Measurements from ENCODE around the gene HPS5. TPM values are rescaled to one million over a fixed set of nuclear protein-coding genes. Genes with fewer than 3 reads are reported as not detected.

HPS5 gene, protein sequence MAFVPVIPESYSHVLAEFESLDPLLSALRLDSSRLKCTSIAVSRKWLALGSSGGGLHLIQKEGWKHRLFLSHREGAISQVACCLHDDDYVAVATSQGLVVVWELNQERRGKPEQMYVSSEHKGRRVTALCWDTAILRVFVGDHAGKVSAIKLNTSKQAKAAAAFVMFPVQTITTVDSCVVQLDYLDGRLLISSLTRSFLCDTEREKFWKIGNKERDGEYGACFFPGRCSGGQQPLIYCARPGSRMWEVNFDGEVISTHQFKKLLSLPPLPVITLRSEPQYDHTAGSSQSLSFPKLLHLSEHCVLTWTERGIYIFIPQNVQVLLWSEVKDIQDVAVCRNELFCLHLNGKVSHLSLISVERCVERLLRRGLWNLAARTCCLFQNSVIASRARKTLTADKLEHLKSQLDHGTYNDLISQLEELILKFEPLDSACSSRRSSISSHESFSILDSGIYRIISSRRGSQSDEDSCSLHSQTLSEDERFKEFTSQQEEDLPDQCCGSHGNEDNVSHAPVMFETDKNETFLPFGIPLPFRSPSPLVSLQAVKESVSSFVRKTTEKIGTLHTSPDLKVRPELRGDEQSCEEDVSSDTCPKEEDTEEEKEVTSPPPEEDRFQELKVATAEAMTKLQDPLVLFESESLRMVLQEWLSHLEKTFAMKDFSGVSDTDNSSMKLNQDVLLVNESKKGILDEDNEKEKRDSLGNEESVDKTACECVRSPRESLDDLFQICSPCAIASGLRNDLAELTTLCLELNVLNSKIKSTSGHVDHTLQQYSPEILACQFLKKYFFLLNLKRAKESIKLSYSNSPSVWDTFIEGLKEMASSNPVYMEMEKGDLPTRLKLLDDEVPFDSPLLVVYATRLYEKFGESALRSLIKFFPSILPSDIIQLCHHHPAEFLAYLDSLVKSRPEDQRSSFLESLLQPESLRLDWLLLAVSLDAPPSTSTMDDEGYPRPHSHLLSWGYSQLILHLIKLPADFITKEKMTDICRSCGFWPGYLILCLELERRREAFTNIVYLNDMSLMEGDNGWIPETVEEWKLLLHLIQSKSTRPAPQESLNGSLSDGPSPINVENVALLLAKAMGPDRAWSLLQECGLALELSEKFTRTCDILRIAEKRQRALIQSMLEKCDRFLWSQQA
- total RNA-seq (10 to 100 TPM in 9 of 10 donors, 1 to 10 TPM in 1; 9.9 to 14.9 (median 12.5) TPM), polyA plus RNA-seq (1 to 10 TPM; 5.3 to 5.5 TPM)
- long read RNA-seq, donor 1, full-length matches to known transcripts = 3 of 9 reads
- long read RNA-seq, donor 1, partial matches to known transcripts = 2 of 9 reads
- long read RNA-seq, donor 1, other reads (novel, unspliced or antisense) = 4 of 9 reads
- long read RNA-seq, donor 2, full-length matches to known transcripts = 6 of 13 reads
- long read RNA-seq, donor 2, partial matches to known transcripts = 6 of 13 reads
- long read RNA-seq, donor 2, other reads (novel, unspliced or antisense) = 1 of 13 reads
- long read RNA-seq, donor 3, full-length matches to known transcripts = 7 of 40 reads
- long read RNA-seq, donor 3, partial matches to known transcripts = 15 of 40 reads
- long read RNA-seq, donor 3, other reads (novel, unspliced or antisense) = 18 of 40 reads

DNA sequence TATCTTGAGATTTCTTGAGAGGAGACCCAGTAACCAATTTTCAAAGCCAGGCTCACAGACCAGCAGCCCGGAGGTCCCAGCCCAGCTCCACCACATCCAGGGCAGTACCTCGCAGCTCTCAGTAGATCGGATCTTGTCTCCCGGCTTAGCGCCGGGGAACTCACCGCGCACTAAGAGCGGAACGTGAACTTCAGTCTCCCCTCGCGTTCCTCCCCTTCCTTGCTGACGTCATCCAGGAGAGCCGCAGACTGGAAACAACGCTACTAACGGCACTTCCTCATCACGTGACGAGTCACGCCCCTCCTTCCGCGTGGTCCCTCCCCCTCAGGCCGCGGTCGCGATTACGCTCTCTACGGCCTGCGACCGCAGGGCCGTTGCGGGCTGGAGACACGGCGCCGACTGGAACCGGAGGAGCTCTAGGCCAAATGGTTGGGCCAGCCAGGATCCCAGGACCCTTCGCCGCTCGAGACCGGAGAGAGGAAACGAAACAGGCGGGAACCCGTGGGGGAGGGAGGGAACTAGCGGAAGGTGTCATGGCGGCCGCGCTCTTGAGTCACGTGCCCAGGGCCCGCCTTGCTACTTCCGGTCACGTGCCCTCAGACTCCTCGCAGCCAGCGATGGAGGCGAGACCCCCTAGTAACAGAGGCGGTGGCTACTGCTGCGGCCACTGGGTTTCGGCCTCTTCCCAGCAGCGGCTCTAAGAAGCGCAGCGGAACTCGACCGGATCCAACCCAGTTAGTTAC is at the start of gene HPS5, which contains the start of gene GTF2H1:
Gene HPS5 (minus strand): TSS at position 172 of the 743 bp plus-strand sequence. CDS start 4,282 bp downstream, outside the sequence.
Gene GTF2H1 (plus strand): TSS at position 599 of the 743 bp plus-strand sequence. CDS start 10,508 bp downstream, outside the sequence.
- WGBS, 2 donors = 0 to 1% methylated on average over 61 of the region's 61 CpGs
- no peaks in the 10 kb centered on the region for H3K27me3 ChIP-seq
- no peaks in the 10 kb centered on the region for H3K9me3 ChIP-seq
- peak; percentile 92 to 97 for DNase-seq
- peak within 1 kb of the TSS; percentile 70 to 93 (median 84) for H3K4me3 ChIP-seq
- peaks cover 0 to 35% (median 0%) of the 10 kb centered on the region in 9 donors for H3K36me3 ChIP-seq
- TF ChIP-seq, protein P1, sequence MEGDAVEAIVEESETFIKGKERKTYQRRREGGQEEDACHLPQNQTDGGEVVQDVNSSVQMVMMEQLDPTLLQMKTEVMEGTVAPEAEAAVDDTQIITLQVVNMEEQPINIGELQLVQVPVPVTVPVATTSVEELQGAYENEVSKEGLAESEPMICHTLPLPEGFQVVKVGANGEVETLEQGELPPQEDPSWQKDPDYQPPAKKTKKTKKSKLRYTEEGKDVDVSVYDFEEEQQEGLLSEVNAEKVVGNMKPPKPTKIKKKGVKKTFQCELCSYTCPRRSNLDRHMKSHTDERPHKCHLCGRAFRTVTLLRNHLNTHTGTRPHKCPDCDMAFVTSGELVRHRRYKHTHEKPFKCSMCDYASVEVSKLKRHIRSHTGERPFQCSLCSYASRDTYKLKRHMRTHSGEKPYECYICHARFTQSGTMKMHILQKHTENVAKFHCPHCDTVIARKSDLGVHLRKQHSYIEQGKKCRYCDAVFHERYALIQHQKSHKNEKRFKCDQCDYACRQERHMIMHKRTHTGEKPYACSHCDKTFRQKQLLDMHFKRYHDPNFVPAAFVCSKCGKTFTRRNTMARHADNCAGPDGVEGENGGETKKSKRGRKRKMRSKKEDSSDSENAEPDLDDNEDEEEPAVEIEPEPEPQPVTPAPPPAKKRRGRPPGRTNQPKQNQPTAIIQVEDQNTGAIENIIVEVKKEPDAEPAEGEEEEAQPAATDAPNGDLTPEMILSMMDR (IDR thresholded peaks at IDR 0.05) = no peak
- intact Hi-C loops (cut with DNase I) = loop anchor here in 8 of 10 donors (1.0 to 10.0 kb wide), 10 partner anchors 60 to 313 kb away; partner anchors contain the start of genes LDHA (in 5 of the 8), SPTY2D1 (in 4 of the 8) and TSG101 (in 2 of the 8)
- H3K4me1 ChIP-seq = peaks cover 0 to 59% (median 45%) of the 10 kb centered on the region in 9 donors
- ATAC-seq = peak; percentile 98 to 100 (median 99)
- H3K27ac ChIP-seq = peak within 1 kb of the TSS; percentile 93 to 99 (median 96)

DNA sequence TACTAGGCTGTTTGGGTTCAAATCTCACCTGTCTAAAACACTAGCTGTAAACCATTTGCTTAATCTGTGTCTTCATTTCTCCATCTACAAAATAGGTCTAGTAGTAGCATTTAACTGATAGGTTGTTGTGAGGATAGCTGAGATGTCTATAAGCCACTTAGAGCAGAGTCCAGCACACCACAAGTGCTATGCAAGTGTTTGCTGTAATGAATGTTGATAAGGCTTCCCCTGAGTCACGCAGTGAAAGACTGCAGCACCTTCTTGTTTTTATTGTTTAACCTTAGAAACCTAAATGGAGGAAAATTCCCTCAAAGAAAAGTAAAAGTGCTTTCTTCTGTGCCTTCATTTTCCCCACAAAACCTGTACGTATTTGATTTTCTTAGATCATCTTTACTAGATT is 49.3 kb upstream of the HPS5 start:
- WGBS, 2 donors = 79 to 84% methylated on average over 2 of the region's 2 CpGs
- no peaks in the 10 kb centered on the region for H3K9me3 ChIP-seq
- TF ChIP-seq, protein P1 (IDR thresholded peaks at IDR 0.05) = no peak
- DNase-seq (no peak), ATAC-seq (no peak)
- no peak overlapping the region for H3K27ac ChIP-seq
- H3K27me3 ChIP-seq = no peaks in the 10 kb centered on the region
- no peak overlapping the region for H3K4me3 ChIP-seq
- peaks cover 0 to 2% (median 0%) of the 10 kb centered on the region in 9 donors for H3K4me1 ChIP-seq
- H3K36me3 ChIP-seq = peaks cover 0 to 26% (median 6%) of the 10 kb centered on the region in 9 donors
- intact Hi-C loops (cut with DNase I) = no loop called here

DNA sequence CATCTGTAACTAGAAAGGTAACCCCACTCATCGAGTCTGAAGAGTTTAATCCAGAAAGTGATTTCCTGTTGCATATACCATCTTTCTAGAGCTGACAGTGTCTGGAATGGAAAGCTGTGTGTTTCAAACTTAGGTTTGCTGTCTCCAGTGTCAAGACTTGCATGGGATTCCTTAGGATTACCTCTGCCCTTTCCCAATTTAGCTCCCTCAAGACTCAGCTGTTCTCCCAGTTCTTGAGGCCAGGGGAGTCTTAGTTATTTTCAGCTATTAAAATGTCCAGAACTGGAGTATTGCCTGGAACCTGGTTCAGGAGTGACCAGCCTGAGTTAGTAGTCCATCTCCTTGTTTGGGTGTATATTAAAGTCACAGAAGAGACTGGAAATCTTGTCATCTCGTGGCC is 47.5 kb upstream of the HPS5 start:
- Histone ChIP-seq H3K9me3 (no peaks in the 10 kb centered on the region), H3K4me1 (peaks cover 0 to 8% (median 0%) of the 10 kb centered on the region in 9 donors), H3K27ac (no peak overlapping the region), H3K27me3 (no peaks in the 10 kb centered on the region), H3K4me3 (no peak overlapping the region), H3K36me3 (peaks cover 0 to 44% (median 12%) of the 10 kb centered on the region in 9 donors)
- no peak for DNase-seq
- WGBS, 2 donors = 73 to 79% methylated on average over 2 of the region's 2 CpGs
- ATAC-seq = no peak
- TF ChIP-seq, protein P1 (IDR thresholded peaks at IDR 0.05) = no peak
- intact Hi-C loops (cut with DNase I) = no loop called here

Data from heart right ventricle (tissue), 16 donors.